GM18505 (cell line): ENCODE measurements around the gene PTPN4.

Source experiments
- ATAC-seq: cut with Tn5 transposase; IDR thresholded peaks from one replicate; pipeline ENCODE4 v1.9.1; 2021; ENCODE audit not compliant: unreplicated experiment
- POLR2A ChIP-seq: IDR thresholded peaks from 4 replicates; pipeline ENCODE4 v1.6.1; 2011; ENCODE audit warnings: borderline replicate concordance; ENCODE audit not compliant: insufficient read depth, insufficient read length; ENCODE audit errors: extremely low read depth

PTPN4 gene

GRCh38 chr2:119721904-119722303, 37.8 kb upstream of the PTPN4 start:
- no peak for TF ChIP-seq POLR2A
- ATAC-seq = no peak

GRCh38 chr2:119723186-119723585, 36.5 kb upstream of the PTPN4 start:
- ATAC-seq = no peak
- no peak for TF ChIP-seq POLR2A

- no peak for TF ChIP-seq POLR2A
- ATAC-seq = no peak
Observed at GRCh38 chr2:119723784-119724467, 35.8 kb upstream of the PTPN4 start.

GRCh38 chr2:119724656-119725485, 34.9 kb upstream of the PTPN4 start:
- no peak for ATAC-seq
- TF ChIP-seq POLR2A = no peak

GRCh38 chr2:119727493-119727892, 32.2 kb upstream of the PTPN4 start:
- no peak for TF ChIP-seq POLR2A
- ATAC-seq = no peak

- TF ChIP-seq POLR2A = no peak
- ATAC-seq = no peak
Observed at GRCh38 chr2:119728421-119728820, 31.3 kb upstream of the PTPN4 start.

GRCh38 chr2:119730671-119731177, 29.0 kb upstream of the PTPN4 start:
- TF ChIP-seq POLR2A = no peak
- no peak for ATAC-seq

GRCh38 chr2:119731983-119732382, 27.7 kb upstream of the PTPN4 start:
- no peak for ATAC-seq
- no peak for TF ChIP-seq POLR2A

GRCh38 chr2:119732601-119733164, 27.0 kb upstream of the PTPN4 start:
- ATAC-seq = no peak
- no peak for TF ChIP-seq POLR2A

- ATAC-seq = no peak
- TF ChIP-seq POLR2A = no peak
Observed at GRCh38 chr2:119734047-119734446, 25.7 kb upstream of the PTPN4 start.

GRCh38 chr2:119735565-119735964, 24.2 kb upstream of the PTPN4 start:
- ATAC-seq = no peak
- TF ChIP-seq POLR2A = no peak

GRCh38 chr2:119736021-119736420, 23.7 kb upstream of the PTPN4 start:
- no peak for ATAC-seq
- TF ChIP-seq POLR2A = no peak

- ATAC-seq = no peak
- TF ChIP-seq POLR2A = no peak
Observed at GRCh38 chr2:119739580-119740255, 20.0 kb upstream of the PTPN4 start.
